GM19239 (cell line): ENCODE results near the gene SPEF2.

Experiments
- DNase-seq: peaks from one replicate; pipeline ENCODE4 v3.0.0; 2011; ENCODE audit warnings: low spot score; ENCODE audit not compliant: insufficient read length
- FAIRE-seq: peaks from 2 replicates; lab custom pipeline; 2011; peaks lifted over from hg19 to GRCh38; lab: Jason Lieb, UNC

SPEF2 gene

DNA sequence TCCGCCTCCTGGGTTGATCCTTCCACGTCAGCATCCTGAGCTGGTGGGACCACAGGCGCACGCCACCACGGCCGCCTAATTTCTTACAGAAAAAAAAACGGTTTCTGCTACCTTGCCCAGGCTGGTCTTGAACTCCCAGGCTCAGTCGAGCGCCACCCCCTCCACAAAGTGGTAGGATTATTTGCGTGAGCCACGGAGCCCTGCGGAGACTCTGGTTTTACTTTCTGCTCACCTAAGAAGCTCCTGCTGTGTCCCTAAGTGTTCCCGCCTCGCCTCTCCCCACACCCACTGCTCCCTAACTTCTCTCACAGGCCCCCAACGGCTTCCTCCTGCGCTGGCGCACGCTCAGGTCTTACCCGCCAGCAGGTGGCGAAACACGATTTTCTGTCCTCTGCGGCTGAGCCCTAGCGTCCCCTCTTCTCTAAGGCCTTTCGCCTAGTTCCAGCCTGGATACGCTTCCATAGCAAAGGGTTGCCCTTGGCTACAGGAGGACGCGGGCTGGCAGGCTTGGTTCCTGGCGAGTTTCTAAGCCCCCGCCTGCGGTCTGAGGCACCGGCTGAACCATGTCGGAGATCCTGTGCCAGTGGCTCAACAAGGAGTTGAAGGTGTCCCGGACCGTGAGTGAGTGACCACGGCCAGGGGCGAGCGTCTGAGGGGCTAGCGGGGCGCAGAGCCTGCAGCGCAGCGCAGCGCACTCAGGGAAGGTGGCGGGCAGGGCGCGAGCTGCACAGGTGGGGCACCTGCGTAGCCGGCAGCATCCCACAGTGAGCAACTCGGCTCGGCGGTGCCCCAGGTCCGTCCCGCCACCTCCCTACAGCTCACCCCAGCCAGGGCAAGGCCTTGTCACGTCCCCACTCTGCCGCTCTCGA lies at the start of gene SPEF2:
SPEF2 (plus strand) TSS at position 429 of the 869 bp plus-strand sequence; CDS start at position 564, 135 bp downstream.
- peak; percentile 24 for DNase-seq

GRCh38 chr5:35575578-35575977 lies 42.1 kb upstream of the SPEF2 start:
- FAIRE-seq (no peak), DNase-seq (no peak)

More for the DNA sequence above, at the start of gene SPEF2:
- FAIRE-seq: peak; percentile 49

GRCh38 chr5:35587419-35587818 lies 30.2 kb upstream of the SPEF2 start:
- no peak for FAIRE-seq
- no peak for DNase-seq

GRCh38 chr5:35593338-35593737 lies 24.3 kb upstream of the SPEF2 start:
- FAIRE-seq (no peak), DNase-seq (no peak)

DNA sequence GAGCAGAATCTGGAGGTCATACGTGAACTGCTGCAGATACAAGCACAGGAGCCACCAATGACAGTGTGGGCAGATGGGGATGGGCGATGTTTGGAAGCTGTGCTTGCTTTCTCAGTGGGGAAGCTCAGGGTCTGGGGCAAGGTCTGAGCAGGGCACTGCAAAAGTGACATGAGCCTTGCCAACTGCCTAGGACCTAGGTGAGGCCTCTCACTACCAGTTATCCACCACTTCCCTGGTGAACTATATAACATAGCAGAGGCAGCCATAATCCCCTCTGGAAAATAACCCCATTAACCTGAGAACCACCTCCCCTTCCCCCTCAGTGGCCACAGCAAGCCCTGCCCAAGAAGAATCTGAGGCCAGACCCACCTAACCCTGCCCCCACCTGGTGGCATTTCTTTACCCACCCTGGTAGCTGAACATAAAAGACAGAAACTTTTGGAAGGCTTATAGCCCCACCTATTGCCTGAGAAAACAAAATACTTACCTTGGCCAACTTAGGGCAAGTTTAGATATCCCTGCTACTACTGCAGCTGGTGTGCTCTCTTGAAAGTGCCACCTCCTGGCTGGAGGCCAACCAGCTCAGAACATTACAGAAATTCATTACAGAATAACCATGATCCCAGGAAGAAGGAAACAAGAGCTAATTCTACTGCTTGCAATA lies 18.8 kb upstream of the SPEF2 start:
- no peak for DNase-seq
- no peak for FAIRE-seq

GRCh38 chr5:35600591-35600990 lies 17.1 kb upstream of the SPEF2 start:
- DNase-seq (no peak), FAIRE-seq (no peak)

GRCh38 chr5:35608881-35609779 lies 8.5 kb upstream of the SPEF2 start:
- DNase-seq (no peak), FAIRE-seq (no peak)

GRCh38 chr5:35617060-35617434 lies 616 bp upstream of the SPEF2 start:
- no peak for FAIRE-seq
- no peak for DNase-seq

GRCh38 chr5:35618304-35618636 lies 607 bp downstream of the SPEF2 start:
- DNase-seq (no peak), FAIRE-seq (no peak)

DNA sequence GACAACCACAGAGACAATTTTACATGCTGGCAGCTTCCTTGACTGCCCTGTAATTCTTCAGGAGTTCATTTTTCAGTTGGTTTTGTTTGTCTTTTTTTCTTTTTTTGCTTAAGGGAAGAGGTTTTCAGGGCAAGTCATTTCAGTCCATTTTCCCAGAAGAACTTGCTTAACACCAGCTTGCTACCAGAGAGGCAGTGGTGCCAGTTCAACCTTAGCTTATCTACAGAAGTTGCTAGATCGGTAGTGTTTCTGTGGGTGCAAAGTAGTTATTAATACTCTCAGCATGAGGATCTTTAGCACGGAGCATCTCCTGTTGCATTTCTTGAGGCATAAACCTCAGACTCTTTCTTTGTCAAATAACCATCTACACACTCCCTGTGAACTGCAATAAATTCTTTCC lies 1.1 kb downstream of the SPEF2 start:
- no peak for FAIRE-seq
- no peak for DNase-seq

GRCh38 chr5:35622974-35623373 lies 5.3 kb downstream of the SPEF2 start:
- FAIRE-seq (no peak), DNase-seq (no peak)

GRCh38 chr5:35623991-35624390 lies 6.3 kb downstream of the SPEF2 start:
- no peak for DNase-seq
- FAIRE-seq: no peak

- DNase-seq (no peak), FAIRE-seq (no peak)
These were observed 8.4 kb downstream of the SPEF2 start for GRCh38 chr5:35626108-35626507.

DNA sequence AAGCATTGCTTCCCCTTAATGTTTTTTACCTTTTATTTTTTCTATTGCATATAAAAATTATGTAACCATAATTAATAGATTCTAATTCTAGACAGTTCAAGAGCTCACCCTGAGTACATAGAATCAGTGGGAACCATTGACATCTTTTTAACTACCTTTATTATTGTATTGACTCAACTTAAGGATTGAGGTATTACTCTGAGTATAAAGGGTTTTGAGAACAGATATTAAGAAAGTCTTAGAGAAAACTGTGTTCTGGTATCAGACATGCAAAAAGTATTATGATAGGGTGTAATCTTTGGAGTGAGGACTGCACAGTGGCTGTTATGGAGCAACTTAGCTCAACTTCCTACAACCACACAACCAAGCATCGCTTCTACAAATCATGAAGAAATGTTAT lies 8.9 kb downstream of the SPEF2 start:
- FAIRE-seq: no peak
- DNase-seq: no peak

DNA sequence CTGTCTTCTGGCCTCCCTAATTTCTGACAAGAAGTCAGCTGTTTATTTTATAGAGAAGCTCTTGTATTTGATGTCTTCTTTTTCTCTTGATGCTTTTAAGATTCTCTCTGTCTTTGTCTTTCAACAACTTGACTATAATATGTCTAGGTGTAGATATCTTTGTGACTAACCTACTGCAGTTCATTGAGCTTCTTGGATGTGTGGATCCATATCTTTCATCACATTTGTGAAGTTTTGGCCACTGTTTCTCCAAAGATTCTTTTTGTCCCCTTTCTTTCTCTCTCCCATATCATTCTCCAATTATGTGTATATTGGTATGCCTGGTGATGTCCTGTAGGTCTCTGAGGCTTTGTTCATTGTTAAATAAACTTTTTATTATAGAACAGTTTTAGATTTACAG lies 16.7 kb downstream of the SPEF2 start:
- no peak for FAIRE-seq
- DNase-seq: no peak

DNA sequence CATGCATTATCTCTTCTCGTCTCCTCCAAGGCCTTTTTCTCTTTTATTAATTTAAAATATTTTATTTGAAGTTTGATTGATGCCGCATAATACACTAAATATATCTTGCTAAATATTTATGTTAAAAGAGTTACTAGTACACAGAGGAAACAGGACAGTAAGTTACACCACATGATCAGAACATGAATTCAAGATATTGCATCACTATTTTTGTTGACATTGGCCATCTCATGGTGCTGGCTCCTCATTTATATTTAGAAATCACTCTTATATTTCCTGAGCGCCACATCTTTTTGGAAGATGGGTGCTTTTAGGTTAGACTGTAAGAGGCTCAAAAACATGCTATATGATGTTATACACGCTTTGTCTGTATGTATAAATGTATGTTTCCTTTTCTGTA lies 23.0 kb downstream of the SPEF2 start:
- no peak for FAIRE-seq
- no peak for DNase-seq

DNA sequence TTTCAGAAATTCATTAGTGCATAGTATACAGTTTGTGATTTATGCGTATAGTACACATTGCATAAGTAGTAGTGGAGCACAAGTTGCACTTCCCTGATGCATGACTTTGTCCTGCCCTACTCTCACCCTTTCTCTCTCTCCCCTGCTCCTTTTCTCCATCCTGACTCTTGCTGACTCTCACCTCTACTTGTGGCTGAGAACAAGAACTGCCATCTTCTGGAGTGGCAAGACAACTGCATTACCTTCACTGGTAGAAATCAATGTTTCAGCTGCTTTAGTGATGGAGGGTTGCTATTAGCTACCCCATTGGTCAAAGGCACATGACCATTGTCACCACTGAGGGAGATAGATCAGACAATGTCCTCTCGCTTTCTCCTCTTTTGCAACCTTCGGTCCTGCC lies 26.9 kb downstream of the SPEF2 start:
- DNase-seq (no peak), FAIRE-seq (no peak)

DNA sequence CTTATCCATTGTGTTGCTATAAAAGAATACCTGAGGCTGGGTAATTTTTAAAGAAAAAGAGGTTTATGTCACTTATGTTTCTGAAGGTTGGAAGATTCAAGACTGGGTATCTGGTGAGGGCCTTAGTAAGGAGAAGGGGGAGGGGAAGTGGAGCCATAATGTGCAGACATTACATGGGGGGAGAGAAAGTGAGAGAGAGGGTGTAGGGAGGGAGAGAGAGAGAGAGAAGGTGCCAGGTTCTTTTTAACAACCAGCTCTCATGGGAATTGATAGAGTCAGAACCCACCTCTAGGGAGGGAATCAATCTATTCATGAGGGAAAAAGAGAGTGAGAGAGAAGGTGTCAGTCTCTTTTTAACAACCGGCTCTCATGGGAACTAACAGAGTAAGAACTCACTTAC lies 29.5 kb downstream of the SPEF2 start:
- DNase-seq: no peak
- no peak for FAIRE-seq

GRCh38 chr5:35647712-35648111 lies 30.0 kb downstream of the SPEF2 start:
- DNase-seq (no peak), FAIRE-seq (no peak)

GRCh38 chr5:35651002-35651756 lies 33.5 kb downstream of the SPEF2 start:
- peak; percentile 14 for FAIRE-seq

More at GRCh38 chr5:35651002-35651756, 33.5 kb downstream of the SPEF2 start:
- no peak for DNase-seq
